ENCODE measurements around the gene KMO. TPM values are rescaled to one million over a fixed set of nuclear protein-coding genes. Genes with fewer than 3 reads are reported as not detected.

Gene KMO
- total RNA-seq, 1 experiment from 2014 or later = not detected

- Mint-ChIP-seq H3K4me3 (no peak overlapping the region), H3K4me1 (no peaks in the 10 kb centered on the region), H3K27me3 (ENCODE audit: low read depth) (no peaks in the 10 kb centered on the region), H3K27ac (no peak overlapping the region), H3K9me3 (no peaks in the 10 kb centered on the region), H3K36me3 (peaks cover 6% of the 10 kb centered on the region; the same call in 1 of the 2 replicates)
- no peak for DNase-seq (ENCODE audit: low spot score)
- POLR2A ChIA-PET = no interaction called here
- ATAC-seq = no peak
- CTCF ChIA-PET = no interaction called here
- no peak for TF ChIP-seq CREM (CRISPR knock-in tag; IDR thresholded peaks at IDR 0.05)
Observed at GRCh38 chr1:241603731-241604245, 71.6 kb downstream of the KMO start.

GRCh38 chr1:241605146-241605805, 73.1 kb downstream of the KMO start:
- Mint-ChIP-seq H3K4me1 (no peaks in the 10 kb centered on the region), H3K4me3 (no peak overlapping the region), H3K36me3 (peaks cover 6% of the 10 kb centered on the region; the same call in 1 of the 2 replicates), H3K27ac (no peak overlapping the region), H3K9me3 (no peaks in the 10 kb centered on the region), H3K27me3 (ENCODE audit: low read depth) (no peaks in the 10 kb centered on the region)
- ATAC-seq (peak; percentile 95), DNase-seq (ENCODE audit: low spot score) (peak; percentile 21)
- TF ChIP-seq ZNF423 (CRISPR knock-in tag; IDR thresholded peaks at IDR 0.05) (no peak), ZNF532 (CRISPR knock-in tag; IDR thresholded peaks at IDR 0.05; ENCODE audit: borderline replicate concordance) (no peak), CDX4 (CRISPR knock-in tag; IDR thresholded peaks at IDR 0.05; ENCODE audit: borderline replicate concordance) (no peak)
- POLR2A ChIA-PET = interaction anchor here (0.7 kb wide), 1 partner anchor 76 kb away, joined by 4 read pairs; no protein-coding TSS in a partner anchor
- CTCF ChIA-PET = interaction anchor here (0.6 to 1.2 kb wide), 15 partner anchors 9 to 763 kb away, joined by 3 to 8 read pairs (median 3); partner anchors contain the start of genes CHML and OPN3

- ATAC-seq = no peak
- Mint-ChIP-seq H3K4me3 (no peak overlapping the region), H3K4me1 (no peaks in the 10 kb centered on the region), H3K27me3 (ENCODE audit: low read depth) (no peaks in the 10 kb centered on the region), H3K9me3 (no peaks in the 10 kb centered on the region), H3K36me3 (peaks cover 6% of the 10 kb centered on the region; the same call in 1 of the 2 replicates), H3K27ac (no peak overlapping the region)
- DNase-seq (ENCODE audit: low spot score) = no peak
- ChIA-PET CTCF (no interaction called here), POLR2A (no interaction called here)
- TF ChIP-seq SMAD3 (CRISPR knock-in tag; IDR thresholded peaks at IDR 0.05; ENCODE audit: borderline replicate concordance) (no peak), HMGA2 (CRISPR knock-in tag; IDR thresholded peaks at IDR 0.05) (peak; percentile 23; the same call in 1 of the 2 replicates)
Observed at GRCh38 chr1:241606544-241606943, 74.4 kb downstream of the KMO start.

- Mint-ChIP-seq H3K4me3 (no peak overlapping the region), H3K27ac (no peak overlapping the region), H3K27me3 (ENCODE audit: low read depth) (no peaks in the 10 kb centered on the region), H3K4me1 (no peaks in the 10 kb centered on the region), H3K36me3 (no peaks in the 10 kb centered on the region), H3K9me3 (no peaks in the 10 kb centered on the region)
- TF ChIP-seq NFE2L1 (CRISPR knock-in tag; IDR thresholded peaks at IDR 0.05) = no peak
- TF ChIP-seq IRF1 (CRISPR knock-in tag; IDR thresholded peaks at IDR 0.05) = no peak
- TF ChIP-seq ZNF512 (CRISPR knock-in tag; IDR thresholded peaks at IDR 0.05; ENCODE audit: borderline replicate concordance) = 0 out of 2 replicates have a peak, but pooled peaks have one; percentile 71
- ATAC-seq (no peak), DNase-seq (ENCODE audit: low spot score) (no peak)
- CTCF ChIA-PET = no interaction called here
- POLR2A ChIA-PET = no interaction called here
Observed at GRCh38 chr1:241607497-241607896, 75.3 kb downstream of the KMO start.

All from WTC11 (cell line).